Measurements from ENCODE around the gene NDC1. TPM values are rescaled to one million over a fixed set of nuclear protein-coding genes. Genes with fewer than 3 reads are reported as not detected.

Gene NDC1
- total RNA-seq, 1 donor from 2014 or later: 9.8 TPM

- H3K9me3 Mint-ChIP-seq (ENCODE audit: unreplicated experiment): no peaks in the 10 kb centered on the region
- H3K4me3 Mint-ChIP-seq (ENCODE audit: unreplicated experiment): no peak overlapping the region
- peaks cover 13% of the 10 kb centered on the region for H3K36me3 Mint-ChIP-seq (ENCODE audit: unreplicated experiment)
- no peak for TF ChIP-seq CTCF (IDR thresholded peaks at IDR 0.05)
- H3K27me3 Mint-ChIP-seq (ENCODE audit: unreplicated experiment): no peaks in the 10 kb centered on the region
- no peak overlapping the region for H3K27ac Mint-ChIP-seq (ENCODE audit: unreplicated experiment)
- DNase-seq (ENCODE audit: extremely low spot score, unreplicated experiment): no peak
- peaks cover 25% of the 10 kb centered on the region for H3K4me1 Mint-ChIP-seq (ENCODE audit: unreplicated experiment)
Measured at GRCh38 chr1:53721088-53721487, 117.0 kb downstream of the NDC1 start.

- H3K36me3 Mint-ChIP-seq (ENCODE audit: unreplicated experiment): peaks cover 6% of the 10 kb centered on the region
- no peak overlapping the region for H3K27ac Mint-ChIP-seq (ENCODE audit: unreplicated experiment)
- no peak for TF ChIP-seq CTCF (IDR thresholded peaks at IDR 0.05)
- H3K4me3 Mint-ChIP-seq (ENCODE audit: unreplicated experiment): no peak overlapping the region
- DNase-seq (ENCODE audit: extremely low spot score, unreplicated experiment): no peak
- no peaks in the 10 kb centered on the region for H3K9me3 Mint-ChIP-seq (ENCODE audit: unreplicated experiment)
- H3K4me1 Mint-ChIP-seq (ENCODE audit: unreplicated experiment): peaks cover 14% of the 10 kb centered on the region
- no peaks in the 10 kb centered on the region for H3K27me3 Mint-ChIP-seq (ENCODE audit: unreplicated experiment)
Measured at GRCh38 chr1:53719469-53719868, 118.6 kb downstream of the NDC1 start.

GRCh38 chr1:53718443-53718842 lies 119.7 kb downstream of the NDC1 start:
- H3K4me1 Mint-ChIP-seq (ENCODE audit: unreplicated experiment): peaks cover 12% of the 10 kb centered on the region
- peak overlapping the region; percentile 23 for H3K27ac Mint-ChIP-seq (ENCODE audit: unreplicated experiment)
- no peak for TF ChIP-seq CTCF (IDR thresholded peaks at IDR 0.05)
- no peaks in the 10 kb centered on the region for H3K9me3 Mint-ChIP-seq (ENCODE audit: unreplicated experiment)
- H3K4me3 Mint-ChIP-seq (ENCODE audit: unreplicated experiment): no peak overlapping the region
- peaks cover 7% of the 10 kb centered on the region for H3K36me3 Mint-ChIP-seq (ENCODE audit: unreplicated experiment)
- no peaks in the 10 kb centered on the region for H3K27me3 Mint-ChIP-seq (ENCODE audit: unreplicated experiment)
- no peak for DNase-seq (ENCODE audit: extremely low spot score, unreplicated experiment)

- no peak overlapping the region for H3K27ac Mint-ChIP-seq (ENCODE audit: unreplicated experiment)
- peaks cover 12% of the 10 kb centered on the region for H3K36me3 Mint-ChIP-seq (ENCODE audit: unreplicated experiment)
- TF ChIP-seq CTCF (IDR thresholded peaks at IDR 0.05): no peak
- no peak for DNase-seq (ENCODE audit: extremely low spot score, unreplicated experiment)
- H3K4me3 Mint-ChIP-seq (ENCODE audit: unreplicated experiment): no peak overlapping the region
- no peaks in the 10 kb centered on the region for H3K9me3 Mint-ChIP-seq (ENCODE audit: unreplicated experiment)
- H3K27me3 Mint-ChIP-seq (ENCODE audit: unreplicated experiment): no peaks in the 10 kb centered on the region
- H3K4me1 Mint-ChIP-seq (ENCODE audit: unreplicated experiment): peaks cover 14% of the 10 kb centered on the region
Measured at GRCh38 chr1:53717025-53717804, 120.9 kb downstream of the NDC1 start.

- Mint-ChIP-seq H3K4me1 (ENCODE audit: unreplicated experiment) (peaks cover 10% of the 10 kb centered on the region), H3K4me3 (ENCODE audit: unreplicated experiment) (no peak overlapping the region), H3K36me3 (ENCODE audit: unreplicated experiment) (peaks cover 12% of the 10 kb centered on the region), H3K9me3 (ENCODE audit: unreplicated experiment) (no peaks in the 10 kb centered on the region), H3K27me3 (ENCODE audit: unreplicated experiment) (no peaks in the 10 kb centered on the region), H3K27ac (ENCODE audit: unreplicated experiment) (no peak overlapping the region)
- no peak for DNase-seq (ENCODE audit: extremely low spot score, unreplicated experiment)
- TF ChIP-seq CTCF (IDR thresholded peaks at IDR 0.05): no peak
Measured at GRCh38 chr1:53716150-53716549, 121.9 kb downstream of the NDC1 start.
